SK-N-SH (cell line): ENCODE data around the gene KMT5B. TPM values are rescaled to one million over a fixed set of nuclear protein-coding genes. Genes with fewer than 3 reads are reported as not detected.

Experiments used
- CTCF ChIA-PET: fragments of 300-600, 350-600 bp; formaldehyde crosslinking; extraction: SDS; loops from one replicate; lab custom pipeline; 2021; lab: Yijun Ruan, JAX
- POLR2A ChIA-PET: fragments of 350-600 bp; sonication (Branson Sonifier 250); formaldehyde crosslinking; extraction: SDS; loops from one replicate; lab custom pipeline; 2020; ENCODE audit warnings: antibody characterized with exemption, inconsistent platforms; lab: Yijun Ruan, JAX
- DNase-seq: peaks from one replicate; pipeline ENCODE4 v3.0.0; 2012
- H2AFZ ChIP-seq: fragments of 200-600 bp; sonication (generic); 2 replicates; pipeline ENCODE4 v1.8.1; 2016; ENCODE audit warnings: antibody characterized with exemption, mild to moderate bottlenecking, low read depth
- H3F3A ChIP-seq: fragments of 200-600 bp; sonication (generic); replicated peaks from 2 replicates; pipeline ENCODE3; 2016; ENCODE audit warnings: antibody characterized with exemption, mild to moderate bottlenecking; ENCODE audit not compliant: insufficient read depth
- H3K27ac ChIP-seq, 2 experiments: fragments of 200-500 bp in 1 of 2; fragments of 200-600 bp in 1 of 2; sonication (Bioruptor generic) in 1 of 2; sonication (generic), shearing (Covaris generic) in 1 of 2; 2 replicates each; pipeline versions ENCODE4 v1.5.1 to v1.6.1; 2014 to 2016; ENCODE audit warnings: low read depth in 2 of 2, inconsistent platforms in 1 of 2, low read length in 1 of 2, mild to moderate bottlenecking in 1 of 2, mixed read lengths in 1 of 2
- H3K27me3 ChIP-seq: fragments of 200-600 bp; sonication (generic), shearing (Covaris generic); 2 replicates; pipeline ENCODE4 v1.6.1; 2016; ENCODE audit warnings: mixed run types; ENCODE audit not compliant: insufficient read depth
- H3K36me3 ChIP-seq, 2 experiments: fragments of 200-500 bp in 1 of 2; fragments of 200-600 bp in 1 of 2; sonication (Bioruptor generic) in 1 of 2; sonication (generic) in 1 of 2; replicated peaks in 1 of 2; 2 replicates each; pipeline versions ENCODE3 to v1.5.1; 2014 to 2016; ENCODE audit warnings: low read length in 1 of 2, mild to moderate bottlenecking in 1 of 2; ENCODE audit not compliant: insufficient read depth in 2 of 2, control insufficient read depth in 1 of 2
- H3K4me1 ChIP-seq, 2 experiments: fragments of 200-500 bp in 1 of 2; fragments of 200-600 bp in 1 of 2; sonication (Bioruptor generic) in 1 of 2; sonication (generic), shearing (Covaris generic) in 1 of 2; 2 replicates each; pipeline versions ENCODE4 v1.5.1 to v1.6.1; 2014 to 2016; ENCODE audit warnings: low read depth in 1 of 2, low read length in 1 of 2, mixed run types in 1 of 2; ENCODE audit not compliant: insufficient read depth in 2 of 2, control insufficient read depth in 1 of 2
- H3K4me2 ChIP-seq: fragments of 200-600 bp; sonication (generic), shearing (Covaris generic); 2 replicates; pipeline ENCODE4 v1.6.1; 2017; ENCODE audit warnings: mixed run types
- H3K4me3 ChIP-seq, 2 experiments: fragments of 200-500 bp in 1 of 2; fragments of 200-600 bp in 1 of 2; sonication (Bioruptor generic) in 1 of 2; sonication (generic), shearing (Covaris generic) in 1 of 2; 2 replicates each; pipeline versions ENCODE4 v1.5.1 to v1.8.1; 2014 to 2016; ENCODE audit warnings: low read depth in 2 of 2, inconsistent platforms in 1 of 2, low read length in 1 of 2, mild to moderate bottlenecking in 1 of 2, mixed read lengths in 1 of 2, moderate library complexity in 1 of 2
- H3K79me2 ChIP-seq: fragments of 200-600 bp; sonication (generic); 2 replicates; pipeline ENCODE4 v1.8.1; 2017; ENCODE audit warnings: mild to moderate bottlenecking; ENCODE audit not compliant: insufficient read depth
- H3K9ac ChIP-seq: fragments of 200-600 bp; sonication (generic); 2 replicates; pipeline ENCODE4 v1.6.1; 2017; ENCODE audit warnings: mixed run types
- H3K9me2 ChIP-seq: fragments of 200-600 bp; sonication (generic); 2 replicates; pipeline ENCODE4 v1.6.1; 2017; ENCODE audit warnings: mixed run types
- H3K9me3 ChIP-seq: fragments of 200-600 bp; sonication (generic); 2 replicates; pipeline ENCODE4 v1.6.1; 2017; ENCODE audit warnings: mixed run types, mild to moderate bottlenecking, moderate library complexity
- H4K20me1 ChIP-seq: fragments of 200-600 bp; sonication (generic); 2 replicates; pipeline ENCODE4 v1.6.1; 2017; ENCODE audit warnings: mild to moderate bottlenecking, mixed run types; ENCODE audit not compliant: insufficient read depth
- CHD2 ChIP-seq: fragments of 150-350 bp; IDR thresholded peaks from 2 replicates; pipeline ENCODE4 v1.6.1; 2018; ENCODE audit warnings: low read length; ENCODE audit not compliant: partially characterized antibody
- ELF1 ChIP-seq: IDR thresholded peaks from 2 replicates; pipeline ENCODE4 v1.4.0; 2012
- FOSL2 ChIP-seq: IDR thresholded peaks from 2 replicates; pipeline ENCODE4 v1.4.0; 2012; ENCODE audit warnings: low read depth, mild to moderate bottlenecking, moderate library complexity, borderline replicate concordance
- FOXM1 ChIP-seq: IDR thresholded peaks from 2 replicates; pipeline ENCODE4 v1.4.0; 2012; ENCODE audit warnings: low read depth, mild to moderate bottlenecking
- GABPA ChIP-seq: IDR thresholded peaks from 2 replicates; pipeline ENCODE4 v1.4.0; 2012; ENCODE audit warnings: low read depth, mild to moderate bottlenecking
- GATA2 ChIP-seq: sonication (generic); formaldehyde crosslinking; IDR thresholded peaks from 2 replicates; pipeline ENCODE4 v1.5.0; 2020; ENCODE audit warnings: mild to moderate bottlenecking, missing genetic modification reagents
- JUND ChIP-seq: IDR thresholded peaks from 2 replicates; pipeline ENCODE4 v1.4.0; 2012
- MEF2A ChIP-seq: IDR thresholded peaks from 2 replicates; pipeline ENCODE4 v1.4.0; 2012; ENCODE audit warnings: low read depth, borderline replicate concordance
- MXI1 ChIP-seq: IDR thresholded peaks from 2 replicates; pipeline ENCODE4 v1.6.1; 2012; ENCODE audit warnings: mild to moderate bottlenecking, low read depth, low read length, improper control_type of control experiment
- RFX5 ChIP-seq: IDR thresholded peaks from 2 replicates; pipeline ENCODE4 v1.6.1; 2012; ENCODE audit warnings: mild to moderate bottlenecking, improper control_type of control experiment, low read length
- RXRA ChIP-seq: IDR thresholded peaks from 2 replicates; pipeline ENCODE4 v1.4.0; 2012; ENCODE audit warnings: low read depth, mild to moderate bottlenecking, borderline replicate concordance
- SIN3A ChIP-seq: IDR thresholded peaks from 2 replicates; pipeline ENCODE4 v1.6.1; 2012; ENCODE audit warnings: low read depth, mild to moderate bottlenecking, low read length, moderate library complexity, borderline replicate concordance
- SMC3 ChIP-seq: IDR thresholded peaks from 2 replicates; pipeline ENCODE4 v1.6.1; 2012; ENCODE audit warnings: low read depth, low read length, improper control_type of control experiment
- YY1 ChIP-seq: IDR thresholded peaks from 2 replicates; pipeline ENCODE4 v1.4.0; 2012; ENCODE audit warnings: low read depth, mild to moderate bottlenecking
- WGBS: methylation state at CpG from one replicate; pipeline ENCODE4 v1.1.6; 2017; ENCODE audit warnings: low lambda C conversion rate; 5-methylcytosine and 5-hydroxymethylcytosine counted together
- polyA plus RNA-seq, 3 experiments: library from polyadenylated mRNA; depleted of rRNA; stranded (reverse); fragments of >200 nt; gene quantifications; 2 replicates each; pipeline ENCODE4 v1.2.3, GENCODE V29; 2012
- TF ChIP-seq, protein P1 (sequence below): fragments of 200-600 bp; sonication (generic); IDR thresholded peaks from 2 replicates; pipeline ENCODE4 v1.6.1; 2017; ENCODE audit warnings: antibody characterized with exemption, mild to moderate bottlenecking, moderate library complexity
- TF ChIP-seq, protein P2 (sequence below): IDR thresholded peaks from 2 replicates; pipeline ENCODE4 v1.4.0; 2012; ENCODE audit warnings: low read depth
- TF ChIP-seq, protein P3 (sequence below): fragments of 150-350 bp; IDR thresholded peaks from 2 replicates; pipeline ENCODE4 v1.6.1; 2016; ENCODE audit warnings: mild to moderate bottlenecking, low read depth, low read length
- TF ChIP-seq, protein P4 (sequence below): IDR thresholded peaks from 2 replicates; pipeline ENCODE4 v1.4.0; 2012; ENCODE audit warnings: low read depth, borderline replicate concordance
- TF ChIP-seq, protein P5 (sequence below): IDR thresholded peaks from 2 replicates; pipeline ENCODE4; 2012

The KMT5B gene
- polyA plus RNA-seq, 1 of the 3 experiments (the other 2 are of a cell fraction), result 10.4 TPM

DNA sequence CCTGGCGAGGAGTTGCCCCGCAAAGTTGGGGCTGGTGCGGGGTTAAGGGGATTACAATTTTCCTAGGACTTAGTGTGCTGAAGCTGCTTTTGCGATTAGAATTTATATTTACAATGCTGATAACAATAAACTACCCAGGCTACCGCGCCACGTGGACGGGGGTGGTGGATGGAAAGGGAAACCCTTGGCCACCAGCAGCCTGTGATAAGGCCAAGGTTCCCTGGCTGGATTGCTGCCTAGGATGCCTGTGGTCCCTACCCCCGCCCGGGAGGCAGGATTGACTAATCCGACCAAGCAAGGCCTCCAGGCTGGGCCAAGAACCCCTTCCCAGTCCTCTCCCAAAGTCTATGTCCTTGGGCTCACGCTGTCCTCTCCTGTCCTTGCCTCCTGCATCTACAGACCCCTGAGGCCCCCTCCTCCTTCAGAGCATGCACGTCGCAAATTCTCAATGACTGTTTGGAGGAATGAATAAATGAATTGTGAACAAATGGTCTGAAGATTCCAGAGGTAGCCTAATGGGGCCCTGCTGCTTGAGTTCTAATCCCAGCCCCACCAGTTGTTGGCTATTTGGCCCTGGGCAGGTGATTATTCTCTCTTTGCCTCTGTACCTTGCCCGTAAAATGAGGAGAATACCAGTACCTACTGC lies 84.3 kb downstream of the KMT5B start:
- H3K9me3 ChIP-seq, result no peaks in the 10 kb centered on the region; the same call in 1 of the 2 replicates
- no peaks in the 10 kb centered on the region for H3K36me3 ChIP-seq
- ChIA-PET POLR2A (interaction anchor here (0.9 kb wide), 1 partner anchor 17 kb away, joined by 3 read pairs; no protein-coding TSS in a partner anchor), CTCF (interaction anchor here (0.7 kb wide), 1 partner anchor 80 kb away, joined by 3 read pairs; no protein-coding TSS in a partner anchor)
- H3K4me1 ChIP-seq, result peaks cover 0 to 8% of the 10 kb centered on the region in 2 experiments; a peak in 1 of 4 replicates
- H3K79me2 ChIP-seq, result no peaks in the 10 kb centered on the region
- DNase-seq, result peak; percentile 59
- peak overlapping the region in 1 of 2 experiments; percentile 35; a peak in 1 of 4 replicates for H3K27ac ChIP-seq
- H3K27me3 ChIP-seq, result no peaks in the 10 kb centered on the region
- WGBS, result 59% methylated on average over 11 of the region's 15 CpGs
- no peak overlapping the region for H3K9ac ChIP-seq
- TF ChIP-seq, protein P1, sequence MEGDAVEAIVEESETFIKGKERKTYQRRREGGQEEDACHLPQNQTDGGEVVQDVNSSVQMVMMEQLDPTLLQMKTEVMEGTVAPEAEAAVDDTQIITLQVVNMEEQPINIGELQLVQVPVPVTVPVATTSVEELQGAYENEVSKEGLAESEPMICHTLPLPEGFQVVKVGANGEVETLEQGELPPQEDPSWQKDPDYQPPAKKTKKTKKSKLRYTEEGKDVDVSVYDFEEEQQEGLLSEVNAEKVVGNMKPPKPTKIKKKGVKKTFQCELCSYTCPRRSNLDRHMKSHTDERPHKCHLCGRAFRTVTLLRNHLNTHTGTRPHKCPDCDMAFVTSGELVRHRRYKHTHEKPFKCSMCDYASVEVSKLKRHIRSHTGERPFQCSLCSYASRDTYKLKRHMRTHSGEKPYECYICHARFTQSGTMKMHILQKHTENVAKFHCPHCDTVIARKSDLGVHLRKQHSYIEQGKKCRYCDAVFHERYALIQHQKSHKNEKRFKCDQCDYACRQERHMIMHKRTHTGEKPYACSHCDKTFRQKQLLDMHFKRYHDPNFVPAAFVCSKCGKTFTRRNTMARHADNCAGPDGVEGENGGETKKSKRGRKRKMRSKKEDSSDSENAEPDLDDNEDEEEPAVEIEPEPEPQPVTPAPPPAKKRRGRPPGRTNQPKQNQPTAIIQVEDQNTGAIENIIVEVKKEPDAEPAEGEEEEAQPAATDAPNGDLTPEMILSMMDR, result no peak
- TF ChIP-seq MXI1, result peak; percentile 80
- TF ChIP-seq ELF1, result no peak
- TF ChIP-seq MEF2A, result no peak
- no peak for TF ChIP-seq SMC3
- TF ChIP-seq GABPA, result no peak
- TF ChIP-seq, protein P2, sequence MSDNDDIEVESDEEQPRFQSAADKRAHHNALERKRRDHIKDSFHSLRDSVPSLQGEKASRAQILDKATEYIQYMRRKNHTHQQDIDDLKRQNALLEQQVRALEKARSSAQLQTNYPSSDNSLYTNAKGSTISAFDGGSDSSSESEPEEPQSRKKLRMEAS, result 0 out of 2 replicates have a peak, but pooled peaks have one; percentile 14
- peak overlapping the region; percentile 32 to 33 for H3K4me3 ChIP-seq
- peak overlapping the region; percentile 71 for H2AFZ ChIP-seq
- H3K4me2 ChIP-seq, result peak overlapping the region; percentile 60
- H3K9me2 ChIP-seq, result no peaks in the 10 kb centered on the region
- H4K20me1 ChIP-seq, result no peaks in the 10 kb centered on the region
- no peaks in the 10 kb centered on the region for H3F3A ChIP-seq

DNA sequence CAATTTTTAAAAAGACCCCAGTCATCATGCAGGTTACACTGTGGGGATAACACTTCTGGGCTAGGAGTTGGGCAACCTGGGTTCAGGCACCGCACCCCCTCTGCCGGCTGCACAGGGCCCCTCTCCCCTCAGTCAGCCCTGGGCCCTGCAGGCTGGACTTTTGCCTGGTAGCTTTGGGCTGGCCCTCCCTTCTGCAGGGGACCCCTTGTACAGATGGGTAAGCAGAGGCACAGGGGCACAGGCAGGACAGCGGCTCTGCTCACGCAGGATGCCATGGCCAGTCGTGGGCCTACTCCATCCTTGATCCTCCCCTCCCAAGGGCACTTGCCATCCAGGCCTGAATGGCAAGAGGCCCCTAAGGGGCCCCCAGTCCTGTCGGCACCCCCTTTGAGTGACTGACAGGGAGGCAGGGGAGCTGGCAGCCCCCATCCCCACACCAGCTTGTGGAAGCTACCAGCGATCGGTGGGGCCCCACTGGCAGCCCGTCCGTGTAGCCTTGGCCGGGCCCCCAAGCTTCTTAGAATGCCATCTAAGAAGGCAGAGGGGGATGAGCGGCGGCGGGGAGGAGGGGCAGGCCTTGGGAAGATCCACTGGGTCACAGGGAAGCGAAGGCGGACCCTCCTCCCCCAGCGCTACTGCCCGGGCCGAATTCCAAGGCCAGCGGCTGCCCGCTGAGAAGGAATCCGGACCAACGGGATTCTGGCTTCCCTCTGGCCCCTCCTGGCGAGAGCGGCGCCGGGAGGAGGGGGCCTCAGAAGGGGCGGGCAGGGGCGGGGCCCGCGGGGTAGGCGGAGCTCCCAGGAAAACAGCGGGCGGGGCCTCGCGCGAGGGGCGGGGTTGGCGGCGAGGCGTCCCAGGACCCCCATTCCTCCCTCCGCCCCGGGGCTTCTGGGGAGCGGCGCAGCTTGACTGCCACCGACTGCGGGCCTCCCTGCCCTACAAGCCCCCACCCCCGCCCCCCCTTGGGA lies 85.1 kb downstream of the KMT5B start:
- peak overlapping the region; percentile 32 to 33 for H3K4me3 ChIP-seq
- H3K36me3 ChIP-seq, result no peaks in the 10 kb centered on the region
- peaks cover 0 to 8% of the 10 kb centered on the region in 2 experiments; a peak in 1 of 4 replicates for H3K4me1 ChIP-seq
- H3K4me2 ChIP-seq, result peak overlapping the region; percentile 60
- no peaks in the 10 kb centered on the region for H3K27me3 ChIP-seq
- no peaks in the 10 kb centered on the region for H4K20me1 ChIP-seq
- no peak overlapping the region for H3K9ac ChIP-seq
- H2AFZ ChIP-seq, result peak overlapping the region; percentile 71
- POLR2A ChIA-PET, result interaction anchor here (0.9 kb wide), 1 partner anchor 18 kb away, joined by 3 read pairs; no protein-coding TSS in a partner anchor
- WGBS, result 52% methylated on average over 10 of the region's 48 CpGs
- H3F3A ChIP-seq, result no peaks in the 10 kb centered on the region
- peak; percentile 98 for DNase-seq
- H3K79me2 ChIP-seq, result no peaks in the 10 kb centered on the region
- H3K27ac ChIP-seq, result peak overlapping the region in 1 of 2 experiments; percentile 3; a peak in 1 of 4 replicates
- CTCF ChIA-PET, result interaction anchor here (0.7 kb wide), 1 partner anchor 81 kb away, joined by 3 read pairs; no protein-coding TSS in a partner anchor
- no peaks in the 10 kb centered on the region; the same call in 1 of the 2 replicates for H3K9me3 ChIP-seq
- no peaks in the 10 kb centered on the region for H3K9me2 ChIP-seq
- TF ChIP-seq, protein P3, sequence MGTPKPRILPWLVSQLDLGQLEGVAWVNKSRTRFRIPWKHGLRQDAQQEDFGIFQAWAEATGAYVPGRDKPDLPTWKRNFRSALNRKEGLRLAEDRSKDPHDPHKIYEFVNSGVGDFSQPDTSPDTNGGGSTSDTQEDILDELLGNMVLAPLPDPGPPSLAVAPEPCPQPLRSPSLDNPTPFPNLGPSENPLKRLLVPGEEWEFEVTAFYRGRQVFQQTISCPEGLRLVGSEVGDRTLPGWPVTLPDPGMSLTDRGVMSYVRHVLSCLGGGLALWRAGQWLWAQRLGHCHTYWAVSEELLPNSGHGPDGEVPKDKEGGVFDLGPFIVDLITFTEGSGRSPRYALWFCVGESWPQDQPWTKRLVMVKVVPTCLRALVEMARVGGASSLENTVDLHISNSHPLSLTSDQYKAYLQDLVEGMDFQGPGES, result no peak
- TF ChIP-seq FOXM1 (no peak), JUND (no peak), RFX5 (no peak), YY1 (no peak), CHD2 (no peak), GATA2 (CRISPR knock-in tag) (no peak), FOSL2 (no peak), SIN3A (no peak), RXRA (no peak)
- TF ChIP-seq, protein P4, sequence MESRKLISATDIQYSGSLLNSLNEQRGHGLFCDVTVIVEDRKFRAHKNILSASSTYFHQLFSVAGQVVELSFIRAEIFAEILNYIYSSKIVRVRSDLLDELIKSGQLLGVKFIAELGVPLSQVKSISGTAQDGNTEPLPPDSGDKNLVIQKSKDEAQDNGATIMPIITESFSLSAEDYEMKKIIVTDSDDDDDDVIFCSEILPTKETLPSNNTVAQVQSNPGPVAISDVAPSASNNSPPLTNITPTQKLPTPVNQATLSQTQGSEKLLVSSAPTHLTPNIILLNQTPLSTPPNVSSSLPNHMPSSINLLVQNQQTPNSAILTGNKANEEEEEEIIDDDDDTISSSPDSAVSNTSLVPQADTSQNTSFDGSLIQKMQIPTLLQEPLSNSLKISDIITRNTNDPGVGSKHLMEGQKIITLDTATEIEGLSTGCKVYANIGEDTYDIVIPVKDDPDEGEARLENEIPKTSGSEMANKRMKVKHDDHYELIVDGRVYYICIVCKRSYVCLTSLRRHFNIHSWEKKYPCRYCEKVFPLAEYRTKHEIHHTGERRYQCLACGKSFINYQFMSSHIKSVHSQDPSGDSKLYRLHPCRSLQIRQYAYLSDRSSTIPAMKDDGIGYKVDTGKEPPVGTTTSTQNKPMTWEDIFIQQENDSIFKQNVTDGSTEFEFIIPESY, result no peak
- TF ChIP-seq, protein P5, sequence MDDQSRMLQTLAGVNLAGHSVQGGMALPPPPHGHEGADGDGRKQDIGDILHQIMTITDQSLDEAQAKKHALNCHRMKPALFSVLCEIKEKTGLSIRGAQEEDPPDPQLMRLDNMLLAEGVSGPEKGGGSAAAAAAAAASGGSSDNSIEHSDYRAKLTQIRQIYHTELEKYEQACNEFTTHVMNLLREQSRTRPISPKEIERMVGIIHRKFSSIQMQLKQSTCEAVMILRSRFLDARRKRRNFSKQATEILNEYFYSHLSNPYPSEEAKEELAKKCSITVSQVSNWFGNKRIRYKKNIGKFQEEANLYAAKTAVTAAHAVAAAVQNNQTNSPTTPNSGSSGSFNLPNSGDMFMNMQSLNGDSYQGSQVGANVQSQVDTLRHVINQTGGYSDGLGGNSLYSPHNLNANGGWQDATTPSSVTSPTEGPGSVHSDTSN, result no peak
